Adrenal gland (tissue), 5 donors: ENCODE results near the gene ARL4D.

ENCODE experiments used
- CTCF ChIP-seq, 6 experiments: fragments of 450-650 bp in 4 of 6; fragments of 200-600 bp in 2 of 6; sonication (generic) in 1 of 6; IDR thresholded peaks; 1 replicate in 5 of 6; 2 replicates in 1 of 6; pipeline versions ENCODE4 v1.5.1 to v1.8.0; 2016 to 2021; ENCODE audit warnings: antibody characterized with exemption in 6 of 6, mild to moderate bottlenecking in 2 of 6, moderate library complexity in 1 of 6
- POLR2A ChIP-seq, 2 donors: fragments of 450-650 bp; IDR thresholded peaks; one replicate each; pipeline ENCODE4 v1.6.1; 2017; ENCODE audit warnings: antibody characterized with exemption in 2 of 2, mild to moderate bottlenecking in 2 of 2, moderate library complexity in 1 of 2
- donor health status: DM: no; HTN: no; CAD: no.

GRCh38 chr17:43356450-43356849, 42.3 kb upstream of the ARL4D start:
- TF ChIP-seq CTCF (IDR thresholded peaks at IDR 0.05): no peak
- TF ChIP-seq POLR2A (IDR thresholded peaks at IDR 0.05): no peak
